H9 (cell line): ENCODE data around the gene EBNA1BP2. TPM values are rescaled to one million over a fixed set of nuclear protein-coding genes. Genes with fewer than 3 reads are reported as not detected.

Experiments used
- DNase-seq: peaks from one replicate; pipeline ENCODE4 v3.0.0-alpha.2; 2017
- H2AFZ ChIP-seq: one replicate; pipeline ENCODE4 v1.6.1; 2013; ENCODE audit warnings: mild to moderate bottlenecking, low read length, control low read depth, moderate library complexity
- H2AK5ac ChIP-seq: 2 replicates; pipeline ENCODE4 v1.6.1; 2013; ENCODE audit warnings: low read length, control low read depth, mixed read lengths; ENCODE audit not compliant: insufficient read length
- H2BK120ac ChIP-seq: one replicate; pipeline ENCODE4 v1.6.1; 2013; ENCODE audit warnings: low read depth, mild to moderate bottlenecking, low read length, control low read depth, inconsistent platforms; ENCODE audit not compliant: poor library complexity, severe bottlenecking
- H2BK12ac ChIP-seq: 2 replicates; pipeline ENCODE4 v1.6.1; 2013; ENCODE audit warnings: low read length, control low read depth, mixed read lengths, low read depth; ENCODE audit not compliant: insufficient read length
- H2BK15ac ChIP-seq: 2 replicates; pipeline ENCODE4 v1.6.1; 2013; ENCODE audit warnings: low read depth, low read length, control low read depth
- H2BK20ac ChIP-seq: one replicate; pipeline ENCODE4 v1.6.1; 2013; ENCODE audit warnings: low read depth, mild to moderate bottlenecking, low read length, control low read depth, inconsistent platforms; ENCODE audit not compliant: poor library complexity, severe bottlenecking
- H2BK5ac ChIP-seq: 2 replicates; pipeline ENCODE4 v1.6.1; 2013; ENCODE audit warnings: low read length, control low read depth, mixed read lengths; ENCODE audit not compliant: insufficient read length
- H3K14ac ChIP-seq: 2 replicates; pipeline ENCODE4 v1.6.1; 2013; ENCODE audit warnings: low read length, control low read depth; ENCODE audit not compliant: insufficient read depth
- H3K18ac ChIP-seq: 2 replicates; pipeline ENCODE4 v1.6.1; 2013; ENCODE audit warnings: low read depth, mild to moderate bottlenecking, mixed read lengths, low read length, control low read depth; ENCODE audit not compliant: insufficient read length
- H3K23ac ChIP-seq: 2 replicates; pipeline ENCODE4 v1.6.1; 2013; ENCODE audit warnings: low read length, control low read depth, mixed read lengths, low read depth; ENCODE audit not compliant: insufficient read length
- H3K23me2 ChIP-seq: 2 replicates; pipeline ENCODE4 v1.6.1; 2013; ENCODE audit warnings: low read depth, mild to moderate bottlenecking, mixed read lengths, low read length, control low read depth; ENCODE audit not compliant: insufficient read length, poor library complexity, severe bottlenecking
- H3K27ac ChIP-seq: 2 replicates; pipeline ENCODE4 v1.5.1; 2013; ENCODE audit warnings: low read length, control low read depth, mixed read lengths, low read depth; ENCODE audit not compliant: insufficient read length
- H3K27me3 ChIP-seq: 2 replicates; pipeline ENCODE4 v1.6.1; 2013; ENCODE audit warnings: low read length, control low read depth, inconsistent platforms; ENCODE audit not compliant: insufficient read depth
- H3K4ac ChIP-seq: 2 replicates; pipeline ENCODE4 v1.6.1; 2013; ENCODE audit warnings: low read depth, mild to moderate bottlenecking, control low read depth, inconsistent platforms, low read length, moderate library complexity
- H3K4me1 ChIP-seq: 2 replicates; pipeline ENCODE4 v1.6.1; 2013; ENCODE audit warnings: low read length, control low read depth, inconsistent platforms; ENCODE audit not compliant: insufficient read depth
- H3K4me2 ChIP-seq: 2 replicates; pipeline ENCODE4 v1.6.1; 2013; ENCODE audit warnings: low read length, control low read depth, mixed read lengths; ENCODE audit not compliant: insufficient read length, insufficient read depth
- H3K56ac ChIP-seq: 2 replicates; pipeline ENCODE4 v1.6.1; 2013; ENCODE audit warnings: low read depth, mild to moderate bottlenecking, mixed read lengths, low read length, control low read depth; ENCODE audit not compliant: insufficient read length
- H3K79me1 ChIP-seq: 2 replicates; pipeline ENCODE4 v1.6.1; 2013; ENCODE audit warnings: low read depth, mild to moderate bottlenecking, moderate library complexity, low read length, control low read depth, inconsistent platforms; ENCODE audit not compliant: insufficient read depth, poor library complexity, severe bottlenecking
- H3K79me2 ChIP-seq: 2 replicates; pipeline ENCODE4 v1.6.1; 2013; ENCODE audit warnings: low read length, control low read depth, inconsistent platforms; ENCODE audit not compliant: insufficient read depth
- H3K9ac ChIP-seq: 2 replicates; pipeline ENCODE4 v1.6.1; 2013; ENCODE audit warnings: low read length, control low read depth, mixed read lengths; ENCODE audit not compliant: insufficient read length; ENCODE audit errors: extremely low read depth
- H3K9me3 ChIP-seq: one replicate; pipeline ENCODE4 v1.6.1; 2013; ENCODE audit warnings: low read depth, low read length, inconsistent platforms; ENCODE audit not compliant: control insufficient read depth
- H3T11ph ChIP-seq: one replicate; pipeline ENCODE4 v1.6.1; 2013; ENCODE audit warnings: mild to moderate bottlenecking, low read length, control low read depth, inconsistent platforms
- H4K20me1 ChIP-seq: one replicate; pipeline ENCODE4 v1.6.1; 2013; ENCODE audit not compliant: control insufficient read depth, insufficient read length, insufficient read depth
- H4K5ac ChIP-seq: 2 replicates; pipeline ENCODE4 v1.6.1; 2013; ENCODE audit warnings: low read depth, mild to moderate bottlenecking, mixed read lengths, low read length, control low read depth; ENCODE audit not compliant: insufficient read length
- H4K8ac ChIP-seq: replicated peaks from 2 replicates; pipeline ENCODE4 v1.6.1; 2013; ENCODE audit warnings: low read length, control low read depth, mixed read lengths, low read depth; ENCODE audit not compliant: insufficient read length
- H4K91ac ChIP-seq: 2 replicates; pipeline ENCODE4 v1.6.1; 2013; ENCODE audit warnings: low read depth, mild to moderate bottlenecking, moderate library complexity, mixed read lengths, low read length, control low read depth; ENCODE audit not compliant: insufficient read length
- H3K27ac Mint-ChIP-seq, 3 experiments: 2 replicates in 2 of 3; 3 replicates in 1 of 3; pipeline ENCODE4 v1.8.0; 2020 to 2021; ENCODE audit warnings: mixed read lengths in 3 of 3, mild to moderate bottlenecking in 1 of 3, moderate library complexity in 1 of 3
- H3K27me3 Mint-ChIP-seq: 2 replicates; pipeline ENCODE4 v1.8.0; 2021; ENCODE audit warnings: low read depth, mild to moderate bottlenecking, moderate library complexity, mixed read lengths
- H3K36me3 Mint-ChIP-seq, 3 experiments: 2 replicates in 2 of 3; 3 replicates in 1 of 3; pipeline ENCODE4 v1.8.0; 2020 to 2021; ENCODE audit warnings: low read depth in 3 of 3, mixed read lengths in 3 of 3; ENCODE audit not compliant: insufficient read depth in 1 of 3
- H3K4me1 Mint-ChIP-seq, 2 experiments: 2 replicates each; pipeline ENCODE4 v1.8.0; 2020; ENCODE audit warnings: mixed read lengths in 2 of 2
- H3K4me3 Mint-ChIP-seq, 2 experiments: 2 replicates in 1 of 2; 3 replicates in 1 of 2; pipeline ENCODE4 v1.8.0; 2020 to 2021; ENCODE audit warnings: mild to moderate bottlenecking in 2 of 2, mixed read lengths in 2 of 2, moderate library complexity in 1 of 2
- H3K9me3 Mint-ChIP-seq, 2 experiments: 2 replicates in 1 of 2; 3 replicates in 1 of 2; pipeline ENCODE4 v1.8.0; 2020; ENCODE audit warnings: mild to moderate bottlenecking in 2 of 2, mixed read lengths in 2 of 2, moderate library complexity in 1 of 2
- CTCF ChIP-seq: fragments of 200-600 bp; sonication (generic); conservative IDR thresholded peaks from 3 replicates; pipeline ENCODE4 v1.8.0; 2021; ENCODE audit warnings: antibody characterized with exemption, mild to moderate bottlenecking
- total RNA-seq: library from RNA; stranded (reverse); gene quantifications from 2 replicates; pipeline ENCODE4 v1.2.1, GENCODE V29; 2021

Gene EBNA1BP2
- total RNA-seq, 1 experiment from 2014 or later = 84.7 TPM

- H3K27me3 ChIP-seq = no peaks in the 10 kb centered on the region
- no peaks in the 10 kb centered on the region for H3K79me2 ChIP-seq
- H3K9ac ChIP-seq = no peak overlapping the region
- no peaks in the 10 kb centered on the region for H4K20me1 ChIP-seq
- no peak overlapping the region for H4K8ac ChIP-seq
- TF ChIP-seq CTCF = no peak
- no peak overlapping the region for H2AFZ ChIP-seq
- H3K23me2 ChIP-seq = no peaks in the 10 kb centered on the region
- H3K27ac Mint-ChIP-seq = no peak overlapping the region
- no peak overlapping the region for H2BK12ac ChIP-seq
- no peak overlapping the region for H4K91ac ChIP-seq
- no peak overlapping the region for H2BK120ac ChIP-seq
- no peak overlapping the region for H3K4ac ChIP-seq
- H3K4me3 Mint-ChIP-seq = no peak overlapping the region
- H2BK20ac ChIP-seq = no peak overlapping the region
- DNase-seq = no peak
- no peak overlapping the region for H2AK5ac ChIP-seq
- no peaks in the 10 kb centered on the region; a peak in 1 of 4 replicates for H3K4me1 Mint-ChIP-seq
- no peaks in the 10 kb centered on the region for H3K9me3 ChIP-seq
- H3K56ac ChIP-seq = no peak overlapping the region
- no peak overlapping the region for H3T11ph ChIP-seq
- H3K27me3 Mint-ChIP-seq = no peaks in the 10 kb centered on the region
- H2BK15ac ChIP-seq = no peak overlapping the region
- peaks cover 4 to 10% of the 10 kb centered on the region in 2 experiments; a peak in 3 of 5 replicates for H3K9me3 Mint-ChIP-seq
- H3K18ac ChIP-seq = no peak overlapping the region
- H3K27ac ChIP-seq = no peak overlapping the region
- peaks cover 0 to 4% (median 0%) of the 10 kb centered on the region in 3 experiments; a peak in 1 of 7 replicates for H3K36me3 Mint-ChIP-seq
- H3K14ac ChIP-seq = no peak overlapping the region
- no peak overlapping the region for H4K5ac ChIP-seq
- no peak overlapping the region for H2BK5ac ChIP-seq
- no peaks in the 10 kb centered on the region for H3K4me1 ChIP-seq
- H3K23ac ChIP-seq = no peak overlapping the region
- H3K4me2 ChIP-seq = no peak overlapping the region
- H3K79me1 ChIP-seq = no peaks in the 10 kb centered on the region
Measured at GRCh38 chr1:43194509-43194908, 22.4 kb upstream of the EBNA1BP2 start.
